Ishikawa (cell line): ENCODE results near the gene CETP.

Experiments
- CEBPB ChIP-seq: IDR thresholded peaks from 2 replicates; pipeline ENCODE4 v1.6.1; 2012
- CREB1 ChIP-seq: IDR thresholded peaks from 2 replicates; pipeline ENCODE4 v1.6.1; 2012; ENCODE audit warnings: low read depth
- EGR1 ChIP-seq: IDR thresholded peaks from 2 replicates; pipeline ENCODE4 v1.6.1; 2012
- EP300 ChIP-seq: IDR thresholded peaks from 2 replicates; pipeline ENCODE4 v1.6.1; 2012; ENCODE audit warnings: borderline replicate concordance
- FOXM1 ChIP-seq: IDR thresholded peaks from 2 replicates; pipeline ENCODE4 v1.6.1; 2012; ENCODE audit warnings: low read depth, borderline replicate concordance
- MAX ChIP-seq: IDR thresholded peaks from 2 replicates; pipeline ENCODE4 v1.6.1; 2012
- NFIC ChIP-seq: IDR thresholded peaks from 2 replicates; pipeline ENCODE4 v1.6.1; 2012
- RAD21 ChIP-seq: IDR thresholded peaks from 2 replicates; pipeline ENCODE4 v1.6.1; 2012; ENCODE audit warnings: low read depth
- REST ChIP-seq: IDR thresholded peaks from 2 replicates; pipeline ENCODE4 v1.6.1; 2012; ENCODE audit warnings: low read depth, mild to moderate bottlenecking
- TAF1 ChIP-seq: IDR thresholded peaks from 2 replicates; pipeline ENCODE4 v1.6.1; 2012; ENCODE audit warnings: low read depth, mild to moderate bottlenecking
- TCF12 ChIP-seq: IDR thresholded peaks from 2 replicates; pipeline ENCODE4 v1.6.1; 2012; ENCODE audit warnings: low read depth
- TEAD4 ChIP-seq: IDR thresholded peaks from 2 replicates; pipeline ENCODE4 v1.6.1; 2012
- YY1 ChIP-seq: IDR thresholded peaks from 2 replicates; pipeline ENCODE4 v1.6.1; 2012; ENCODE audit warnings: low read depth
- ZBTB7A ChIP-seq: IDR thresholded peaks from 2 replicates; pipeline ENCODE4 v1.6.1; 2012; ENCODE audit warnings: low read depth
- TF ChIP-seq, protein P1 (sequence below): IDR thresholded peaks from 2 replicates; pipeline ENCODE4 v1.6.1; 2012

Gene CETP

DNA sequence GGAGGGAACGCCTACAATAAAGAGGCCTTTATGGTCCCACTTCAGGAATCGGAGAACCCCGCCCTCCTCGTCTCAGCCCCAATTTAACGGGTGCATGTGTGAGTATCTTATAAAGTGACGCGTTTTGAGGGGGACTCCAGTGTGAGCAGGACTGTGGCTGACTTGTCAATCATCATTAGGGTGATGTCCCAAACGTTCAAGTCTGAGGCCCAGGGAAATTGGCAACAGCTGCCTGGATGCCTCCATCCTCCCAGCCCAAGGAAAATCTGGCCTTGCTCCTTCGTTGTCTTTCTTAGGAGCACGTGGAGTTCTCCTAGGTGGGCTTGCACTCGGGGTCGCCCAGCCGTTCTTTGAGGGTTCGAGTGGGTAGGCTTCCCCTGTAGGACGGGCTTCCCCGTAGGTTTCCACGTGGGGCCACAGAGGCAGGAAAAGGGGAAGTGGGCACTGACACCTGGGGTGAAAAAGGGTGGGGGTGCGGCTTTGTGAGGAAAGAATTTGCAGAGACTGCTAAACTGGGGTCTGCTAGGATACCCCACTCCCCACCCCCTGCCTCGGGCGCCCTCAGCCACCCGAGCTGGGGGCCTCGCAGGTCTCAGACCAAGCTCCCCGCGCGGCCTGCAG, 30.4 kb upstream of the CETP start:
- TF ChIP-seq, protein P1, sequence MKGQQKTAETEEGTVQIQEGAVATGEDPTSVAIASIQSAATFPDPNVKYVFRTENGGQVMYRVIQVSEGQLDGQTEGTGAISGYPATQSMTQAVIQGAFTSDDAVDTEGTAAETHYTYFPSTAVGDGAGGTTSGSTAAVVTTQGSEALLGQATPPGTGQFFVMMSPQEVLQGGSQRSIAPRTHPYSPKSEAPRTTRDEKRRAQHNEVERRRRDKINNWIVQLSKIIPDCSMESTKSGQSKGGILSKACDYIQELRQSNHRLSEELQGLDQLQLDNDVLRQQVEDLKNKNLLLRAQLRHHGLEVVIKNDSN, result no peak
- no peak for TF ChIP-seq ZBTB7A
- no peak for TF ChIP-seq EGR1

DNA sequence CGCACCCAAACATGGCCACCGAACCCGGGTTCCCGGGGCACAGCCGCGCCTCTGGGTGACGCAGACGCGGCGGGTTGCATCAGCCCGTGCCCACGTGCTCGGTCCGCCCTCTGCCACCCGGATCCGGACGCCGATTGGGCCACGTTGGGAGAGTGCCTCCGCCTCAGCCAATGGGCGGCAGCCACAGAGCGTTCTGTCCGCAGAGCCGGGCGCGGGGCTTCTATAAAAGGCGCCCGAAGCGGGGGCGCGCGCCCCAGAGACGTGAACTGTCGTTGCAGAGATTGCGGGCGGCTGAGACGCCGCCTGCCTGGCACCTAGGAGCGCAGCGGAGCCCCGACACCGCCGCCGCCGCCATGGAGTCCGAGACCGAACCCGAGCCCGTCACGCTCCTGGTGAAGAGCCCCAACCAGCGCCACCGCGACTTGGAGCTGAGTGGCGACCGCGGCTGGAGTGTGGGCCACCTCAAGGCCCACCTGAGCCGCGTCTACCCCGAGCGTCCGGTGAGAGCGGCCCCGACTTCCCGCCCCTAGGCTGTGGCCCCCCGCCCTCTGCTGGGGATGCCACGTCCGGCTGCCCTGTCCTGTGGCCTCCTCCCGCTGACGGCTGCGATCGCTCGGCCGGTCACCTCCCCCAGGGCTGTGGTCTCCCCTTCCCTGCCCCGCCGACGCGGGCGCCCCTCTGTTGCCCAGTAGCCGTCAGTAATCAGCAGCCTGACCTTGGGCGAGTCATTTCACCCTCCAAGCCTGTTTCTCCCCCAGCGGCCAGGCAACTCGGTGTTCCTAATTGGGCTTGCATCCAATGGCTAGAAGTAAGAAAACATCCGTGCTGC, 29.6 kb upstream of the CETP start, which contains the start of gene HERPUD1:
Gene HERPUD1 (plus strand): TSS at position 251 of the 829 bp plus-strand sequence. CDS start 103 bp downstream, at position 354.
- peak; percentile 79 for TF ChIP-seq CEBPB
- TF ChIP-seq TAF1, result peak; percentile 92
- no peak; the same call in 1 of the 2 replicates for TF ChIP-seq EP300
- peak; percentile 98 for TF ChIP-seq MAX
- no peak for TF ChIP-seq REST
- peak; percentile 56; the same call in 1 of the 2 replicates for TF ChIP-seq EGR1
- peak; percentile 78 for TF ChIP-seq CREB1
- TF ChIP-seq FOXM1, result peak; percentile 62
- TF ChIP-seq, protein P1, result peak; percentile 95
- TF ChIP-seq YY1, result peak; percentile 89
- no peak for TF ChIP-seq TEAD4
- TF ChIP-seq ZBTB7A, result peak; percentile 83
- no peak for TF ChIP-seq RAD21
- TF ChIP-seq NFIC, result no peak
- peak; percentile 57; the same call in 1 of the 2 replicates for TF ChIP-seq TCF12

- peak; percentile 85 for TF ChIP-seq MAX
- TF ChIP-seq ZBTB7A, result no peak
- no peak for TF ChIP-seq EP300
- 0 out of 2 replicates have a peak, but pooled peaks have one; percentile 54 for TF ChIP-seq YY1
- TF ChIP-seq, protein P1, result peak; percentile 95
- TF ChIP-seq REST, result no peak
Measured at GRCh38 chr16:56932721-56933619, 28.8 kb upstream of the CETP start.

DNA sequence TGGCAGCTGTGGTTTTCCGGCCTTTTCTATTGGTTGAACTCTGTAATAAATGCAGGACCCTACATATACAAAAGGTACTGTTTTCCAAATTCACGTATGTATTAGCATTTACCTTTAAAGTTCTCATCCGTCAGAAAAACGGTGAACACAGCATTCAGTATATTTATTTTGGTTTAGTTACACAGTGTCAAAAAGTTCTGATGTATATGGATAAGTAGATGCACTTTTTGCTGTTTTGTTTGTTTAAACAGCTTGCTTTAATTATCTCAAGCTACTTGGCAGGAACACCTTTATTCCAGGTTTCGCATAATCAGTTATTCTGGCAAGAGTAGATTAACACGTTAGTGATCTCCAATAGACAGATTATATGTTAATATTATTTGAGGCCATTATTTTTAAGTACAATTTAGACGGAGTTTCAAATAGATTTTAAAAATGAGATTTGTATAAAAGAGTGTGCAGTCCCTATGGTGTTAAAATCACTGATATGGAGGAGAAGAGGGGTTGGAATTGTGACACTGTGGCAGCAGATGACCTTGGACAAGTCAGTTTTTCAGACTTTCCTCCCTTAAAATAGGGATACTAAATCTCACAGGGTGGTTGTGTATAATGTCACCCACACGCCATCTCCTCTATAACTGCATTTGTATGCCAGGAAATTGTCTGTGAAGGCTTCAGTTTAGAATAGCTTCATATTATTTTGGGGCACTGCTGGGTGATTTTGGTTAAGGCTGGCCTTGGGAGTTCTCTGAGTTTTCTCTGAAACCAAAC, 27.7 kb upstream of the CETP start:
- no peak for TF ChIP-seq YY1
- TF ChIP-seq TCF12, result no peak
- TF ChIP-seq ZBTB7A, result no peak
- no peak for TF ChIP-seq EGR1
- TF ChIP-seq CEBPB, result no peak
- no peak for TF ChIP-seq CREB1
- TF ChIP-seq EP300, result no peak
- TF ChIP-seq FOXM1, result no peak
- no peak for TF ChIP-seq MAX
- TF ChIP-seq, protein P1, result no peak
